HepG2 (cell line): ENCODE results near the gene PAQR7. TPM values are rescaled to one million over a fixed set of nuclear protein-coding genes. Genes with fewer than 3 reads are reported as not detected.

Experiments
- ARID2 ChIP-seq: sonication (generic); formaldehyde crosslinking; IDR thresholded peaks from 2 replicates; pipeline ENCODE4 v1.8.1; 2022; ENCODE audit warnings: mild to moderate bottlenecking, missing genetic modification reagents, borderline replicate concordance
- FUBP1 ChIP-seq: sonication (generic); formaldehyde crosslinking; IDR thresholded peaks from 2 replicates; pipeline ENCODE4 v1.5.1; 2020; ENCODE audit warnings: missing genetic modification reagents, mild to moderate bottlenecking, borderline replicate concordance
- GTF3A ChIP-seq: sonication (generic); formaldehyde crosslinking; conservative IDR thresholded peaks from 2 replicates; pipeline ENCODE4 v1.4.0; 2020; ENCODE audit warnings: mild to moderate bottlenecking, missing genetic modification reagents
- HIC2 ChIP-seq: sonication (generic); formaldehyde crosslinking; IDR thresholded peaks from 2 replicates; pipeline ENCODE4 v1.9.0; 2022; ENCODE audit warnings: low read depth, missing genetic modification reagents
- IKZF1 ChIP-seq: fragments of 450-650 bp; IDR thresholded peaks from 2 replicates; pipeline ENCODE4 v1.7.1; 2016
- MAF1 ChIP-seq: sonication (generic); formaldehyde crosslinking; IDR thresholded peaks from 2 replicates; pipeline ENCODE4 v1.5.0; 2020; ENCODE audit warnings: missing genetic modification reagents, borderline replicate concordance
- MBNL3 ChIP-seq: fragments of 250-450 bp; sonication (Bioruptor Pico); conservative IDR thresholded peaks from 2 replicates; pipeline ENCODE4 v1.8.0; 2022; ENCODE audit warnings: mild to moderate bottlenecking, inconsistent platforms
- NAIF1 ChIP-seq: sonication (generic); formaldehyde crosslinking; IDR thresholded peaks from 2 replicates; pipeline ENCODE4 v1.5.0; 2020; ENCODE audit warnings: mild to moderate bottlenecking, missing genetic modification reagents, borderline replicate concordance
- NFRKB ChIP-seq: fragments of 450-650 bp; IDR thresholded peaks from 2 replicates; pipeline ENCODE4 v1.6.1; 2017
- RFX1 ChIP-seq: fragments of 450-650 bp; IDR thresholded peaks from 2 replicates; pipeline ENCODE4 v1.6.1; 2017
- TBL1XR1 ChIP-seq: fragments of 150-350 bp; IDR thresholded peaks from 2 replicates; pipeline ENCODE4 v1.6.1; 2014; ENCODE audit warnings: borderline replicate concordance, low read length; ENCODE audit not compliant: partially characterized antibody
- U2AF2 ChIP-seq: fragments of 200-400 bp; formaldehyde crosslinking; IDR thresholded peaks from 2 replicates; pipeline ENCODE4 v1.6.1; 2017; ENCODE audit warnings: low read depth, mild to moderate bottlenecking, low read length
- ZFP62 ChIP-seq: sonication (generic); formaldehyde crosslinking; IDR thresholded peaks from 2 replicates; pipeline ENCODE4 v1.4.0; 2020; ENCODE audit warnings: missing genetic modification reagents
- ZKSCAN5 ChIP-seq: sonication (generic); formaldehyde crosslinking; IDR thresholded peaks from 2 replicates; pipeline ENCODE4 v1.5.1; 2020; ENCODE audit warnings: mild to moderate bottlenecking, missing genetic modification reagents
- ZNF124 ChIP-seq: sonication (generic); formaldehyde crosslinking; IDR thresholded peaks from 2 replicates; pipeline ENCODE4 v1.4.0; 2020; ENCODE audit warnings: missing genetic modification reagents
- ZNF230 ChIP-seq: sonication (generic); formaldehyde crosslinking; IDR thresholded peaks from 2 replicates; pipeline ENCODE4 v1.4.0; 2020; ENCODE audit warnings: mild to moderate bottlenecking, missing genetic modification reagents
- ZNF556 ChIP-seq: sonication (generic); formaldehyde crosslinking; IDR thresholded peaks from 2 replicates; pipeline ENCODE4 v1.4.0; 2020; ENCODE audit warnings: mild to moderate bottlenecking, missing genetic modification reagents, borderline replicate concordance
- ZNF572 ChIP-seq: sonication (generic); formaldehyde crosslinking; IDR thresholded peaks from 2 replicates; pipeline ENCODE4 v1.5.1; 2020; ENCODE audit warnings: mild to moderate bottlenecking, missing genetic modification reagents
- ZNF629 ChIP-seq: sonication (generic); formaldehyde crosslinking; conservative IDR thresholded peaks from 2 replicates; pipeline ENCODE4 v1.5.0; 2020; ENCODE audit warnings: missing genetic modification reagents
- polyA plus RNA-seq, 8 experiments: library from polyadenylated mRNA; depleted of rRNA in 3 of 8; stranded (reverse) in 7 of 8; unstranded in 1 of 8; fragments of >200 nt; fragmentation: Illumina TruSeq in 4 of 8; extraction: Trizol in 4 of 8; gene quantifications; 2 replicates each; pipeline versions ENCODE4 v1.2.1 to v1.2.3, GENCODE V29; 2011 to 2016; ENCODE audit warnings: low read depth in 4 of 8, missing spikeins in 1 of 8, mixed read lengths in 1 of 8; ENCODE audit not compliant: insufficient read depth in 1 of 8
- total RNA-seq, 5 experiments: library from RNA; depleted of rRNA; stranded (reverse); fragments of >200 nt; fragmentation: Illumina TruSeq; extraction: Trizol; gene quantifications; 2 replicates each; pipeline ENCODE4 v1.2.3, GENCODE V29; 2016; ENCODE audit warnings: low read depth in 1 of 5
- TF ChIP-seq, protein P1 (sequence below): sonication (generic); formaldehyde crosslinking; IDR thresholded peaks from 2 replicates; pipeline ENCODE4 v1.8.0; 2022; ENCODE audit warnings: mild to moderate bottlenecking, missing genetic modification reagents; ENCODE audit not compliant: insufficient replicate concordance
- TF ChIP-seq, protein P2 (sequence below): sonication (generic); formaldehyde crosslinking; IDR thresholded peaks from 2 replicates; pipeline ENCODE4 v1.5.0; 2020; ENCODE audit warnings: mild to moderate bottlenecking, low read depth, missing genetic modification reagents, borderline replicate concordance
- TF ChIP-seq, protein P3 (sequence below): sonication (generic); formaldehyde crosslinking; IDR thresholded peaks from 2 replicates; pipeline ENCODE4 v1.4.0; 2020; ENCODE audit warnings: missing genetic modification reagents
- TF ChIP-seq, protein P4 (sequence below): sonication (generic); formaldehyde crosslinking; IDR thresholded peaks from 2 replicates; pipeline ENCODE4 v1.5.1; 2020; ENCODE audit warnings: missing genetic modification reagents, mild to moderate bottlenecking, borderline replicate concordance

The PAQR7 gene
- total and polyA plus RNA-seq, 2 of the 13 experiments (the other 11 are each of a cell fraction or from before 2014, with no cell fraction given): 13.2 to 16.6 TPM

DNA sequence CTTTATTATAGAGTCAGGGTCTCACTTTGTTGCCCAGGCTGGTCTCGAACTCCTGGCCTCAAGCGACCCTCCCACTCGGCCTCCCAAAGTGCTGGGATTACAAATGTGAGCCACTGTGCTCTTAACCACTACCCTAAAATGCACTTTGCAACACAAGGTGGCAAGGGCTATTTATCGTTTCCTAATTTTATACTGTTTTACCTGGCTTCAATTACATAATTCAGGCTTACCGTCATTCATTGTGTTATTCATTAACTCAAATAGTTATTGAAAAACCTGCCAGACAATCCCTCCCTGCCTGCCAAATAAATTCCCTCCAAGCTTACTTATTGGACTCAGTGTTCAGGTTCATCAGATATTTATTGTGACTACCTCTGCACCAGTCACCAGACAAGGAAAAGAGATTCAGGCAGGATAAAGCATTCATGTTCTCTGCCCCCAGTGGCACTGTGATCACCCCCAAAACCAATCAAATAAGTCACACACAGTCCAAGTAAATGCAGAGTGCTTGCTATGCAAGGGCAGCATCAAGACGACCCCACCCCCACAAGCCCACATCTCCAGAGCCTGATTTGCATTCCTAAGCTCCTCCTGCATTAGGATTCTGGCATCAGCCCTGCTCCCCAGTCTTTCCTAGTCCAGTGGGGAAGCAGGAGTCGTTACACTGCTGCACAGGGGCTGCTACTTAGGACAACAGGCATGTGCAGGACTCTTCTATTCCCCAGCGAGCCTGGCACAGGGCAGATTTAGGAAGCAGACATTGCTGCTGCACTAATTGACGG is 8.1 kb downstream of the PAQR7 start (continued):
- TF ChIP-seq, protein P1, sequence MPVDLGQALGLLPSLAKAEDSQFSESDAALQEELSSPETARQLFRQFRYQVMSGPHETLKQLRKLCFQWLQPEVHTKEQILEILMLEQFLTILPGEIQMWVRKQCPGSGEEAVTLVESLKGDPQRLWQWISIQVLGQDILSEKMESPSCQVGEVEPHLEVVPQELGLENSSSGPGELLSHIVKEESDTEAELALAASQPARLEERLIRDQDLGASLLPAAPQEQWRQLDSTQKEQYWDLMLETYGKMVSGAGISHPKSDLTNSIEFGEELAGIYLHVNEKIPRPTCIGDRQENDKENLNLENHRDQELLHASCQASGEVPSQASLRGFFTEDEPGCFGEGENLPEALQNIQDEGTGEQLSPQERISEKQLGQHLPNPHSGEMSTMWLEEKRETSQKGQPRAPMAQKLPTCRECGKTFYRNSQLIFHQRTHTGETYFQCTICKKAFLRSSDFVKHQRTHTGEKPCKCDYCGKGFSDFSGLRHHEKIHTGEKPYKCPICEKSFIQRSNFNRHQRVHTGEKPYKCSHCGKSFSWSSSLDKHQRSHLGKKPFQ (CRISPR knock-in tag): no peak
- TF ChIP-seq GTF3A (CRISPR knock-in tag) (no peak), ZNF230 (CRISPR knock-in tag) (no peak), ZKSCAN5 (CRISPR knock-in tag) (no peak), MBNL3 (no peak), ZNF124 (CRISPR knock-in tag) (no peak), TBL1XR1 (no peak), ZNF572 (no peak), NFRKB (no peak), IKZF1 (no peak), ARID2 (no peak), NAIF1 (CRISPR knock-in tag) (no peak), MAF1 (CRISPR knock-in tag) (no peak), RFX1 (no peak), ZFP62 (CRISPR knock-in tag) (no peak), ZNF629 (CRISPR knock-in tag) (no peak), U2AF2 (no peak), FUBP1 (CRISPR knock-in tag) (no peak), ZNF556 (CRISPR knock-in tag) (no peak), HIC2 (CRISPR knock-in tag) (no peak)
- TF ChIP-seq, protein P2, sequence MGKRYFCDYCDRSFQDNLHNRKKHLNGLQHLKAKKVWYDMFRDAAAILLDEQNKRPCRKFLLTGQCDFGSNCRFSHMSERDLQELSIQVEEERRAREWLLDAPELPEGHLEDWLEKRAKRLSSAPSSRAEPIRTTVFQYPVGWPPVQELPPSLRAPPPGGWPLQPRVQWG (CRISPR knock-in tag): no peak
- TF ChIP-seq, protein P3, sequence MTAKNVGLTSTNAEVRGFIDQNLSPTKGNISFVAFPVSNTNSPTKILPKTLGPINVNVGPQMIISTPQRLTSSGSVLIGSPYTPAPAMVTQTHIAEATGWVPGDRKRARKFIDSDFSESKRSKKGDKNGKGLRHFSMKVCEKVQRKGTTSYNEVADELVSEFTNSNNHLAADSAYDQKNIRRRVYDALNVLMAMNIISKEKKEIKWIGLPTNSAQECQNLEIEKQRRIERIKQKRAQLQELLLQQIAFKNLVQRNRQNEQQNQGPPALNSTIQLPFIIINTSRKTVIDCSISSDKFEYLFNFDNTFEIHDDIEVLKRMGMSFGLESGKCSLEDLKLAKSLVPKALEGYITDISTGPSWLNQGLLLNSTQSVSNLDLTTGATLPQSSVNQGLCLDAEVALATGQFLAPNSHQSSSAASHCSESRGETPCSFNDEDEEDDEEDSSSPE: 0 out of 2 replicates have a peak, but pooled peaks have one; percentile 36
- TF ChIP-seq, protein P4, sequence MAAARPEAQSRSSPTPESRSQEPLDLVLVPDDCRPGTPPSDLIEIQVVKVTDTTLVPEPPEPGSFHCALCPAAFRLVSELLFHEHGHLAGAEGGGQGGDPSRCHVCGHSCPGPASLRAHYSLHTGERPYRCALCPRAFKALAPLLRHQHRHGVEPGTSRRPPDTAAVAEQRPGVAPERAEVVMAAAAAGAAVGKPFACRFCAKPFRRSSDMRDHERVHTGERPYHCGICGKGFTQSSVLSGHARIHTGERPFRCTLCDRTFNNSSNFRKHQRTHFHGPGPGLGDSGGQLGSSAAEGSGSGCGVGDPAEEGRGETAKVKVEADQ: no peak
